ENCODE data around the gene EPHA6.
"Not testable (repeated sequence)": the region's sequence is repeated elsewhere in the genome, so short reads cannot be mapped to it uniquely, and the experiment has no call there.

EPHA6 gene

DNA sequence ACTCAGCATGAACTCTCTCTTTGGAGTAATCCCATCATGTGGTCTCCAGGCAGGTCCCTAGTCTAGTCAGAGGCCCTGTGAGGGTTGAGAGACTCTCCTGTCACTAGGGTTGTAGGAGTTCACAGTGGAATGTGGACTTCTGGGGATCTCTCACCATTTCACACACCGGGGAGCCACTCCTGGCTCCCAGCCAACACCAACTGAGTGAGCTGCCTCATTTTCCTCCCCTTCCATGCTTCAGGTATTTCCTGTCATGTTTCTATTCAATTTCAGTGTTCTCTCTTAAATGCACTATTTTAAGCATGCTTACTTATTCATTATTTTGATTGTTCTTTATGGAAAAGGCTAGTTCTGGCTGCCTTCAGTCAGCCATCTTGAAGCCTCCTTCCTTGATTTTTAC lies 482.6 kb downstream of the EPHA6 start:
- no peak for DNase-seq

GRCh38 chr3:97301114-97301513 lies 486.7 kb downstream of the EPHA6 start:
- no peak for DNase-seq

DNA sequence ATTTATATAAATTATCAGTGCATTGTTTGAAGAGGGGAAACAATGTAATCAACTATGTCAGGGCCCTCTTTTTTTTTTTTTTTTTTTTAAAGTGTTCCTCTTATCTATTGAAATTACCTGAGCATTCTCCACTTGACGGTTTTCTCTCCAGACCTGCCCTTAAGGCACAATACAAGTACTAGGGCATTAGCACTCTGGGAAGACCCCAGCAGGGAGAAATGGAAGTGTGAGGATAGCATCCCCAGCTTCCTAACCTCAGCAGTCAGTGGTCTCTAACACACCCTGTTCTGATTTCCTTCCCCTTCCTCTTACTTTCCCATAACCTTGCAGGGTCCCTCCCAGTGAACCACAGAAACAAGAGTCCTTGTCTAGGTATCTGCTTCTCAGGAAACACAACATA lies 491.8 kb downstream of the EPHA6 start:
- no peak for DNase-seq

DNA sequence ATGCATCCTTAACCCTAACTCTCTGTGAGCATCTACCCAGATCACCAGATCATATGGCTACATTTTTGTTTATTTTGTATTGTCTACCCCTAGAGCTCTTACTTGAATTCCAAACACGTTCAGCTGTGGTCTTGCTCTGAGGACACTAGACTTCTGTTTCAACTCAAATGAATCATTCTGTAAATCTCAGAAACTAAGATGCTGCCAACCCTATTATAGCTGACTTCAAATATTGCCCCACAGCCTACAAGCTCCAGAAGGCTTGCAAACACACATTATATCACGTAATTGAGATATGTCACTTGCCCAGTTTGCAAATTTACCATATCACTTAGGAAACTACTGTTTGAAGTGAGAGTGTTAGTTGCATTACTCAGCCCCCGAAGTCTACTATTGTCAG lies 524.0 kb downstream of the EPHA6 start:
- DNase-seq: no peak

DNA sequence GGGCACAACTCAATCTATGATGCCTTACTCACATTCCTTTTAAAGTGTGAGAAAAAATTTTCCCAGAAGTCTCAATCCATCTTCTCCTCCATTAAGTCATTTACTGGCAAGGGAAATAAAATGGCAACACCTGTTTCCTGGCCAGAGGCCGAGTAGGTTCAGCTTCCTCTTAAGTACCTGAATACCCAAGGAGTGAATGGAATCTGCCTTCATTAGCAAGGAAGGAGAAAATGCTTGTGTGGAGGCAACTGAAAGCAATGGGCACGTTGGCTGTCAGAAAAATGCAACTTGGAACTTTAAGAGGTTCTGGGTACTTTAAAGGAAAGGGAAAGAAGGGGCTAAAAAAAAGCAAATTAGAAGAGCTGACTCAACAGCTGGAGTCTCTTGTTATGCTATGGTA lies 526.5 kb downstream of the EPHA6 start:
- DNase-seq: no peak

GRCh38 chr3:97347780-97348179 lies 533.4 kb downstream of the EPHA6 start:
- no peak for DNase-seq

DNA sequence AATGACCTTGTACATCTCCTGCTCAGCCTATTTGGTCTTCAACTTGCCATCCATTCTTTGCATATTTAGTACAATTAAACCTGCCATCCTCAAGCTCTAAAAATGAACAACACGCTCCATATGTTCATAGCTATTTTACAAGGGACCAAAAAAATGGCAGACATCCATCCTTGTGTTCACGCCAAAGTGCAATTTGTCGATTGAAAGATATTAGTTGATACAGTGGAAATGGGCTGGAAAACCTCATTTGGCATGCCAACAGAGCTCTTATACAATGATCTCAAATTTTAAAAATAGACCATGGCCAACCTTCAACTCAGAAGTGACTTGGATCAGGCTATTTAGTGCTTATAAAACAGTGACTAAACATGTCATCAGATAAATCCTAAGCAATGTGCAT lies 536.6 kb downstream of the EPHA6 start:
- no peak for DNase-seq

DNA sequence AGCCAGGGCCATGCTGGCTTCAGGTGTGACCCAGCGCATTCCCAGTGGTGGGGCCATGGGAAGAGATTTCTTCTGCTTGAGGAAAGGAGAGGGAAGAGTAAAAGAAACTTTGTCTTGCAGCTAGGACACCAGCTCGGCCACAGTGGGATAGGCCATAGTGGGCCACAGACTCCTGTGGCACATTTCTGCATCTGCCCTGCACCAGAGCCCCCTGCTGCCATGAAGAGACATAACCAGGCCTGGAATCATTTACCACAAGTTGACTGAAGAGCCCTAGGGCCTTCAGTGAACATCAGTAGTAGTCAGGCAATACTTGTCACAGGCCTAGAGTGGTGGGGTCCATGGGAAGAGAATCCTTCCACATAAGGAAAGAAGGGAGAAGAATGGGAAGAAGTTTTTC lies 538.8 kb downstream of the EPHA6 start:
- DNase-seq: no peak

DNA sequence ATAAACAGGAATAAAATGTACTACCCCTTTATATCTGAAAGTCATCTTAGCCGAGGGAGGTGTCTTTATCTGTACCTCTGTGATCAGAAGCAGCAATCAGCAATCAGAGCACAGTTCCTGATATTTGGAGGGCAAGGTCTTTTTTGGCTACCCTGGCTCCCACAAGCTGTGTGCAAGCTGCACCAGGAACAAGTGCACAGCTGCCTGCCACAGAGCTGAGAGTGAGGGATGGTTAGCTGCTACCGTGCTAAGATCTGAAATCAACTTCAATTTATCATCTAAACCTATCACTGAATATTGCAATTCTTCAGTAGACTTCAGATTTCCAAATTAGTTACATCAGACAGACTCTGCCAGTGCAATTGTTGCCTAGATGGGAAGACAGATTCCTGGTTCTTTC lies 545.6 kb downstream of the EPHA6 start:
- DNase-seq: no peak

DNA sequence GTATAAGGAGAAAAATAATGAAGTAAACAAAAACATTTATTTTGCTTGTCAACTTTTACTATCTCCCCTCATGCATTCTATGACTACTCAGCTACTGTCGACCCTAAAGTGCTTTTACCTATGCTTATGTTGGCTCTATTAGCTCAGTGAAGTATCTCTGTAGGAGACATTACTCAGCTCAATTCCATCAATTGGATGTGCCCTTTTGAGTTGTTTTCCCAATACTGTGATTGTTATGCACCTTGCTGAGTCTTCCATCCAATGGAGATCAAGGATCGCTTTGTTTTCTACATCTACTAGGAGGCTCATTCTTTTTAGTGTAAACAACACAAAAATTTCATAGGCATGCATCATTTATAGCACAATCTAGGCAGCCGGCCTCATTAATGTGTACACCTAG lies 546.4 kb downstream of the EPHA6 start:
- DNase-seq: no peak

DNA sequence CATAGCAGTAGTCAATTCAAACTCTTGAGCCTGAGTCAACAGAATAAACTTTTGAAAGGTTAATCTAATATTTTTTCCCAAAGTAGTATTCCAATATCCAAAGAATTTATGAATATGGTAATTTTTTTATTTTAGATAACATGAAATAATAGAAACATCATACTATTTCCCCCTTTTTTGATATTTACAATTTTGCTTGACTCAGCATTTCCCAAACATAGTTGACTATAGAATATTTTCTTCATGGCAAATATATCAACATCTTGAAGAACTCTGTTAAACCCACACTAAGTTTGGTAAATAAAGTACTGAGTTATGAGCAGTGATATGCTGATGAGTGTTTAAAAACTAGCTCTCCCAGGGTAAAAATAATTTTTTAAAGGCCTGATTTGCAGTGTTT lies 570.2 kb downstream of the EPHA6 start:
- no peak for DNase-seq

DNA sequence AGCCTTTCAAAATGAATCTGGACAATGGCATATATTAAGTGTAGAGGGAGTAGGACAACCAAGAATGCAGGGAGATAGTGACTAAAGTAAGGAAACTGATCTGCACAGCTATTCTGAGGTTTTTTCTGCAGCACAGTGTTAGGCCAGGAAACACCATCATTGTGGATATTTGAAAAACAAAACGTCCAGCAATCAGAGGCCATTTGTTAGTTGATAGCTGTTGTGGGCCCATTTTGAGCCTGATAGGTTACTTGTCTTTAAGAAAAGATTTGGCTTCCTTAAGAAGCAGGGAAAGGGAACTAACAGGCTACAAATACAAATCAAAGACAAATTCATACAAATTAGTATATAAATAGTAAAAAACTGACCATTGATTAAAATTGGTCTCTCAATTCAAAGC lies 574.4 kb downstream of the EPHA6 start:
- no peak for DNase-seq

- no peak for DNase-seq
Observed at GRCh38 chr3:97389936-97390335, 575.5 kb downstream of the EPHA6 start.

GRCh38 chr3:97391167-97391566 lies 576.8 kb downstream of the EPHA6 start:
- DNase-seq: no peak

DNA sequence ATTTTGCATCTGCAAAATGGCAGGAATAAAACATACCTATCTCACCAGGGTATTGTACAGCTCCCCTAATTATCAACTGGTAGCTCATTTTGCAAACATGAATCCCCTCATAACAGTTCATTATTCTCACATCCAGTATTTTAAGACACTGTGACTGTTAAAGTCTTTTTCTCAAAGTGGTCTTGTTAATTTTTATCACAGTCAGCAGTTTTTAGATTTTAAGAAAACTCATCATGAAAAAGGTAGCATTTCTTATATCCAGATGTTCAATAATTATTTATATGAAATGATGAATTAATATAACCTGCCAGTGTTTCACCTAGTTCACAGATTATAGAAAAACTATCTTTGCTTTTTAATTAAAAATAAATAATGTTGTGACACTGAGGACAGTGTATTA lies 595.2 kb downstream of the EPHA6 start:
- no peak for DNase-seq

- DNase-seq: no peak
Observed at GRCh38 chr3:97421565-97421964, 607.2 kb downstream of the EPHA6 start.

DNA sequence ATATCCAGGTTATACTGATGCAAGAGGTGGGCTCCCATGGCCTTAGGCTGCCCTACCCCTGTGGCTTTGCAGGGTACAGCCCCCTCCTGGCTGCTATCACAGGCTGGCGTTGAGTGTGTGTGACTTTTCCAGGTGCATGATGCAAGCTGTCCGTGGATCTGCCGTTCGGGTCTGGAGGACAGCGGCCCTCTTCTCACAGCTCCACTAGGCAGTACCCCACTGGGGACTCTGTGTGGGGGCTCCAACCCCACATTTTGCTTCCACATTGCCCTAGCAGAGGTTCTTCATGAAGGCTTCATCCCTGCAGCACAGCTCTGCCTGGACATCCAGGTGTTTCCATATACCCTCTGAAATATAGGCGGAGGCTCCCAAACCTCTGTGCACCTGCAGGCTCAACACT lies 610.6 kb downstream of the EPHA6 start:
- DNase-seq: no peak

DNA sequence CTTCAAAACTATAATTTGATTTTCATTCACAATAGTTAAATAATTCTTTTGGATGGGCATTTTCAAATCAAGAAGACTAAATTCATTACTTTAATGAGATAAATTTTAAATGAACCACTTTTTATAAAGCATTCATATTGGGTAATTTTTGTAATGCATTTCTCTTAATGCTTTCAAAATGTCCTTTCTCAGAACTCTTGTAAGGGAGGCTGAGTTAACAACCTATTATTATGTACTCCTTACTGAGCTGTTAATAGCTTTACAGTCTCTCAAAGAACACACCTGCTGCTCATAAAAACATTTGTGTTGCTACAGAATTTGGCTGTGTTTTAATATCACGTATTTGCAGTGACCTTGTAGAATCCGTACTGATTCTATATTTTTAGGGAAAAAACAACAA lies 616.2 kb downstream of the EPHA6 start:
- no peak for DNase-seq

GRCh38 chr3:97432914-97433313 lies 618.5 kb downstream of the EPHA6 start:
- DNase-seq: no peak

- DNase-seq: no peak
Observed at GRCh38 chr3:97438131-97438530, 623.7 kb downstream of the EPHA6 start.

DNA sequence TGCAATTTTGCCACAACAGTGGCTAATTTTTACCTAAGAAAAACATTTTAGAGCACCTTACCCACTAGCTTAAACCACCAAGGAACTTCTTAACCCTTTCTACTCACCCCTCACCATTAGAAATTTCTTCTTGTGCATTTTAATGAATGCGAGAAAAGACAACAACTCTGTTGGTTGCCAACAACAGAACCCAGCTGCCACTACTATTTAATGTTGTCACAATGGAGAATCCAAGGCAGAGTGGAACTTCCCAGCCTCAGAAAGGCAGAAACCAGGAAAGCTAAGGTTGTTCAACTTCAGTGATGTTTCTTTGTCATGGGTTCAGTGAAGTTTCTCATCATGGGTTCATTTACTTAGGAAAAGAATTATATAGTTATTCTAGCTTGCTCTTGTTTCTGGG lies 625.0 kb downstream of the EPHA6 start:
- DNase-seq: no peak

- DNase-seq: no peak
Observed at GRCh38 chr3:97464035-97464434, 649.6 kb downstream of the EPHA6 start.

- no peak for DNase-seq
Observed at GRCh38 chr3:97470481-97470880, 656.1 kb downstream of the EPHA6 start.

DNA sequence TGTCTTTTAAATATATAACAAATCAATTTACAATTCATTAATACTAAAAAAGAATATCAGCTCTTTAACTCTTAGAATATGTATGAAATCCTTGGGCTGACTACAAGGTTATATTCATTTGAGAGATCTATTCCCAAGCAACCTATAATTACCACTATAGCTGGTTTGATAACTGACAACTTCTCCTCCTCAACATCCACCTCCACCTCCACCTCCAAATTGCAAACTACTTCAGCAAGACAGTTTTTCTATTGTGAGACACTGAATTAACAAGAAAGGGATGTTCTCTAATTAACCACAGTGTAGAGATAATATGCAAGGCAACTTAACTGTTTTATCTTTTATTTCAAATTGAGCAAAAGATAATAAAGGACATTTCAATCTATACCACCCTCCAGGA lies 665.3 kb downstream of the EPHA6 start:
- DNase-seq: no peak

GRCh38 chr3:97480696-97481289 lies 666.4 kb downstream of the EPHA6 start:
- DNase-seq: not testable (repeated sequence)

GRCh38 chr3:97481416-97481815 lies 667.0 kb downstream of the EPHA6 start:
- DNase-seq: no peak
